ENCODE data around the gene TADA2A. TPM values are rescaled to one million over a fixed set of nuclear protein-coding genes. Genes with fewer than 3 reads are reported as not detected.
A peak's percentile ranks its signal among the peaks of the same experiment; 100 is the strongest.

TADA2A gene
- polyA plus RNA-seq, 1 donor = 22.3 TPM

DNA sequence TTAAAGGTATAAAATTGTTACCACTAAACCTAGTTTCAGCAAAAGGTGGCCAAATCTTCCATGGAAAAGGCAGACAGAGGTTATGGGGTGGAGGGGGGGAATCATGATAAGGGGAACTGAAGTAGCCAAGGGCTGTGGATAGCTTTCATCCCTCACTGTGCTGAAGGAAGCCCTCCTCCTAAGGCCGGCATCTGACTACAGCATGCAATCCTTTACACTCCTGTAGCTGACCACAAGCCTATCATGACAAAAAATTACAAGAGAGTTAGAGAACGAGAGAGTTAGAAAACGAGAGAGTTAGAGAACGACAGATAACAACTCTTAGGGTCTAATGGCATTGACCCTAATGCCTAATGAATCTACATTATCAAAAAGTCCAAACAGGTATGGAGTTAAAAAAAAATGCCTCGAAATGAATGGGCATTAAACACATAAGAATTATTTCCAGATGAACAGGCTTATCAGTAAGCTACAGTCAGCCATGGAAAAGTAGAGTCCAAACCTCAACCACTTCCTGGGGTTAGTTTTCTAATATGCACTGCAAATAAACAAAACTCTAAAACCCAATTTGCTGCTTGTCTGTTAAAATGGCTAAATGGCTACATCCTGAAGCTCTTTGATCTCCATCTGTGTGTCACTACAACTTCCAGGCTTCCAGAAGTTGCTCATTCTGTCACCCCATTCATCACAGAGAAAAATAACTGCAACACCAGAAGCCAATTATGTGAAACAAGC is 112.7 kb downstream of the TADA2A start:
- peaks cover 65% of the 10 kb centered on the region for H3K36me3 ChIP-seq (ENCODE audit: control insufficient read depth, insufficient read depth, low read length)
- WGBS (ENCODE audit: insufficient coverage, low lambda C conversion rate) = no CpG with 5 or more reads among the region's 5 CpGs

DNA sequence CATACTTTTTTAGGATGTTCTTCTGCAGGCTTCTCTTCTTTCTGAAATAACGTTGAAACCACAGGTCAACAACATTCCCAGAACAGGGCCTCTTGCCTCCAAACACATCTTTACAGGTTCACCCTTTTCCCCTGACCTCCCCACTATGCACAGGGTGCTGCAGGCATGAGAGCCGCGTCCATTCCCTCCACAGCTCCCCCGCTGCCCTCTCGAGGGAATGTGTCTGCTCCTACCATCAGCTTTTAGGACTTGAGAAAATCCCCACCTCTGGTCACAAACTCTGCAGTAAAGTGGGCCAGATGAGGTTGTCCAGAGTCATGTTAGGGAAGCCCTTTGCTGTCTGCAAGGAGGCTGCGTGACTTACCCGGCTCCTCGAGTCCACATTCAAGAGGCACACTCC is 113.5 kb downstream of the TADA2A start:
- DNase-seq = no peak
- WGBS (ENCODE audit: insufficient coverage, low lambda C conversion rate) = 83% methylated on average over 1 of the region's 8 CpGs
- Histone ChIP-seq H3K36me3 (ENCODE audit: control insufficient read depth, insufficient read depth, low read length) (peaks cover 63% of the 10 kb centered on the region), H3K27me3 (ENCODE audit: control insufficient read depth, insufficient read depth, low read length) (no peaks in the 10 kb centered on the region), H3K27ac (ENCODE audit: low read length) (no peak overlapping the region), H3K4me3 (ENCODE audit: low read length) (no peak overlapping the region), H3K4me1 (ENCODE audit: control insufficient read depth, insufficient read depth, low read length) (no peaks in the 10 kb centered on the region), H3K9me3 (ENCODE audit: control insufficient read depth, low read depth, low read length) (no peaks in the 10 kb centered on the region)

More for the DNA sequence above, 112.7 kb downstream of the TADA2A start:
- Histone ChIP-seq H3K9me3 (ENCODE audit: control insufficient read depth, low read depth, low read length) (no peaks in the 10 kb centered on the region), H3K27ac (ENCODE audit: low read length) (no peak overlapping the region), H3K27me3 (ENCODE audit: control insufficient read depth, insufficient read depth, low read length) (no peaks in the 10 kb centered on the region), H3K4me1 (ENCODE audit: control insufficient read depth, insufficient read depth, low read length) (no peaks in the 10 kb centered on the region), H3K4me3 (ENCODE audit: low read length) (no peak overlapping the region)
- no peak for DNase-seq

DNA sequence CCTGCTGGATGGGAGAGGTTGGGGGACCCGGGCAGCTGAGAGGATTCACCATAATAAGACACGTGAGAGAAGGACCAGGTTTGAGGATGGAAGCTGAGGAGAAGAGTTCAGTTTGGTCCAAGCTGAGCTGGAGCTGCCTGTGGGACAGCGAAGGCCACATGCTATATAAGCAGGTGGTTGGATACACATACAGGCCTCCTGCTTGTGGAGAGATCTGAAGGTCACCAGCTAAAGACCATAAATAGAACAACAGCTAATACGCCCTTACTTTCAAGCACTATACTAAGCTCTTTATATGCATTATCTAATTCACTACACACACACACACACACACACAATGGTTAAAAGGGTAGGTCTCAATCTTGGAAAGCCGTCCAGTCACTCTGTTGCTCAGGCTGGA is 115.1 kb downstream of the TADA2A start:
- no peak for DNase-seq

DNA sequence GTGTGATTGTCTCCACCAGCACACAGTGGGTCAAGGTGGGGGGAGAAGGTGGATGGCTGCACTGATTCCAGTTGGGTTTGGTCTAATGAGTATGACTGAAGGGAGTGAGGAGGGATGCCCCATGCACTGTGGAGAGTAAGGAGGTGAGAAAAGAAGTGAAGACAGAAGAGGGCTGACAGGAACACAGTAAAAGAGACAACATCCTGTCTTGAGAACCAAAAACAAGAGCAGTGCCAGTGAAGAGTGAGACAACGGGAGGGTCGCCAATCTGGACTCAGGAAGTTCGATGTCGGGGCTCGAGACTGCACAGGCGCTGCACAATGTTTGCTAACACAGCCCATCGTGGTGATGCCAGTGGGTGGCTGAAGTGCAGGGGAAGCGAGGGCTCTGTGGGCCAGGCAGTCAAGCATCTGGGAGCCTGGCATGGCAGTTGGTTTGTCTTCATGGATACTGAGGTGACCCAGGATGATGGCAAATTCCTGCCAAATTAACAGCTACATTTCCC is 117.1 kb downstream of the TADA2A start:
- H3K4me1 ChIP-seq (ENCODE audit: control insufficient read depth, insufficient read depth, low read length) = no peaks in the 10 kb centered on the region
- peaks cover 43% of the 10 kb centered on the region for H3K36me3 ChIP-seq (ENCODE audit: control insufficient read depth, insufficient read depth, low read length)
- H3K27me3 ChIP-seq (ENCODE audit: control insufficient read depth, insufficient read depth, low read length) = no peaks in the 10 kb centered on the region
- WGBS (ENCODE audit: insufficient coverage, low lambda C conversion rate) = no CpG with 5 or more reads among the region's 8 CpGs
- no peaks in the 10 kb centered on the region for H3K9me3 ChIP-seq (ENCODE audit: control insufficient read depth, low read depth, low read length)
- no peak overlapping the region for H3K4me3 ChIP-seq (ENCODE audit: low read length)
- no peak for DNase-seq
- H3K27ac ChIP-seq (ENCODE audit: low read length) = no peak overlapping the region

More for the DNA sequence above, 115.1 kb downstream of the TADA2A start:
- H3K4me1 ChIP-seq (ENCODE audit: control insufficient read depth, insufficient read depth, low read length) = no peaks in the 10 kb centered on the region
- WGBS (ENCODE audit: insufficient coverage, low lambda C conversion rate) = no CpG with 5 or more reads among the region's 5 CpGs
- H3K9me3 ChIP-seq (ENCODE audit: control insufficient read depth, low read depth, low read length) = no peaks in the 10 kb centered on the region
- peaks cover 59% of the 10 kb centered on the region for H3K36me3 ChIP-seq (ENCODE audit: control insufficient read depth, insufficient read depth, low read length)
- no peak overlapping the region for H3K27ac ChIP-seq (ENCODE audit: low read length)
- no peaks in the 10 kb centered on the region for H3K27me3 ChIP-seq (ENCODE audit: control insufficient read depth, insufficient read depth, low read length)
- H3K4me3 ChIP-seq (ENCODE audit: low read length) = no peak overlapping the region

DNA sequence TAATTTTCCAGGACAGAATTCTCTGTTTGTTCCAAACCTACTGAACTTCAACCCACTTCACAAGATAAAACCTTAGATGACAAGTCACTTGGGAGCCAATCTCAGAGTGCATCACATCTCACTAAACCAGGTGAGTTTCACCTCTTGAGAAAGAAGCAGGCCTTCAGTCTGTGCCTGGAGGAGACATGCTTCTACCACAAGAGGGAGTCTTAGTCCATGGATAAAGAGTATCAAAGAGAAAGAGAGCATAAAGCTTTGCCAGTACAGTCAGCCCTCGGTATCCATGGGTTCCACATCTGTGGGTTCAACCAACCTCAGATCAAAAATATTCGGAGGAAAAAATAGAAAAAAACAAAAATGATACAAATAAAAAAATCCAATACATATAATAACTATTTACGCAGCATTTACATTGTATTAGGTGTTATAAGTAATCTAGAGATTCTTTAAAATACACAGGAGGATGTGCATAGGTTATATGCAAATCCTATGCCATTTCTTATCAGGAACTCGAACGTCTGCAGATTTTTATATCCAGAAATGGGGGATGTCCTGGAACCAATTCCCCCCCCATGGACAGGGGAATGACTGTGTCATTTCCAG is 120.7 kb downstream of the TADA2A start:
- WGBS (ENCODE audit: insufficient coverage, low lambda C conversion rate) = 0% methylated on average over 1 of the region's 5 CpGs

More for the DNA sequence above, 120.7 kb downstream of the TADA2A start:
- Histone ChIP-seq H3K4me3 (ENCODE audit: low read length) (no peak overlapping the region), H3K27me3 (ENCODE audit: control insufficient read depth, insufficient read depth, low read length) (no peaks in the 10 kb centered on the region), H3K27ac (ENCODE audit: low read length) (no peak overlapping the region), H3K36me3 (ENCODE audit: control insufficient read depth, insufficient read depth, low read length) (peaks cover 45% of the 10 kb centered on the region), H3K4me1 (ENCODE audit: control insufficient read depth, insufficient read depth, low read length) (no peaks in the 10 kb centered on the region), H3K9me3 (ENCODE audit: control insufficient read depth, low read depth, low read length) (no peaks in the 10 kb centered on the region)
- DNase-seq = peak; percentile 31 to 45

Other genes starting within 250 kb of the TADA2A start
- 6.0 TPM for gene C17orf78, start 30.9 kb upstream of the TADA2A start, polyA plus RNA-seq
- 24.6 TPM for gene ACACA, start 50 bp upstream of the TADA2A start, polyA plus RNA-seq
- 6.9 TPM for gene DUSP14, start 83.0 kb downstream of the TADA2A start, polyA plus RNA-seq
- 33.2 TPM for gene SYNRG, start 202.5 kb downstream of the TADA2A start, polyA plus RNA-seq
- 28.9 TPM for gene DDX52, start 236.6 kb downstream of the TADA2A start, polyA plus RNA-seq